GM18517 (cell line): ENCODE results near the gene RCAN1.

Experiments
- ATAC-seq: cut with Tn5 transposase; IDR thresholded peaks from one replicate; pipeline ENCODE4 v1.9.1; 2021; ENCODE audit warnings: mild to moderate bottlenecking, moderate library complexity; ENCODE audit not compliant: unreplicated experiment

RCAN1 gene

DNA sequence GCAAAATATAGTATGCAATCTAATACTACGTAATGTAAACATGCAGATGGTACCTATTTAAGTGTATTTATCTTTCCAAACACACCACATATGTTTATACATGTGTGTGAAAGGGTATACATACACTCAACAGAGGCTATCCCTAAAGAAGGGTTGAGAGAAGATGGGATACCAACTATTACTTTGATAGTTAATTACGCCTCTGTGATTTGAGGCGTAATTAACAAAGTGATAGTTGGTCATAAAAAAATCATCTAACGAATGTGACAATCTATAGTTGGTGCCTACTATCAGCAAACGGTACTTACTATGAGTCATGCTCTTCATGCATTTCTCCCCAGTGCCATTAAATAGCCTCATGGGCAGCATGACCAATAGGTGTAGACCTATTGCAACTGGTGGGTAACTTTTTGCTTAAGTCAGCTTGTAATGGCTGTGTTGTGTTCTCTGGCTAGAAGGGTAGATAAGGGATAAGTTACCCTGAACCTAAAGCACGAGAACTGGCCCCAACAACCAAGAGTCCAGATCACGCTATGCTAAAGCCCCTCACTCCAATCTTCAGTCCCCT is 15.3 kb downstream of the RCAN1 start:
- ATAC-seq, result no peak

DNA sequence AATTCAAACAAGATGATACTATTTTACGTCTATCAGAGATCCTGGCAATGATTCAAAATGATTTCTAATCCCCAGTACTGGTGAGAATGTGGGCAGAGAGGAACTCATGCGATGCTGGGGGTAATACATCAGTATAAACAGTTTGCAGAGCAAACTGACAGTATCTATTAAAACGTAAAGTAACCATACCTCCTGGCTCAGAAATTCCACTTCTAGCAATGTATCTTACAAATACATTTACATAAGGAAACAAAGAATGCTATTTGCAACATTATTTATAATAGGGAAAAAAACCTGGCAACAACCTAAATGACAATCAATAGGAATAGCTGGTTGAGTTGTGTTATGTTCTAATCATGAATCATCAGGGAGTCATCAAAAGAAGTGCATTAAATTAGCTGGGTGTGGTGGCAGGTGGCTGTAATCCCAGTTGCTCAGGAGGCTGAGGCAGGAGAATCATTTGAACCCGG is 15.9 kb downstream of the RCAN1 start:
- no peak for ATAC-seq

DNA sequence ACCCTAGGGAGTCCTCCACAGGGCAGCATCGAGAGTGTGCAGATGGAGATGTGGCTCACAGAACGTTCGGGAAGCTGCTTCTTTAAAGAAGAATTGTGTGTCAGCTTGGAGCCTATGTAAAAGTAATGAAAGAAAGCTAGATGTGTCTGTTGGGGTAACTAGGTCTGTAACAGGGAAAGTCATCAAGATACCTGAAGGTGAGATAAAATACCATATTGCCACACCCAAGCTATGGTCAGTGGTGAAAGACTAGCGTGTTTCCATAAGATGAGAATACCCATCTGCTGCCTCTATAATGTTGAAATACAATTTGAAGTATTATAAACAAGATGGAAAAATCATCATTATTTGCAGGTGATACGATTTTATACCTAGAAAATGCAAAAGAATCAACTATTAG is 17.5 kb downstream of the RCAN1 start:
- no peak for ATAC-seq

DNA sequence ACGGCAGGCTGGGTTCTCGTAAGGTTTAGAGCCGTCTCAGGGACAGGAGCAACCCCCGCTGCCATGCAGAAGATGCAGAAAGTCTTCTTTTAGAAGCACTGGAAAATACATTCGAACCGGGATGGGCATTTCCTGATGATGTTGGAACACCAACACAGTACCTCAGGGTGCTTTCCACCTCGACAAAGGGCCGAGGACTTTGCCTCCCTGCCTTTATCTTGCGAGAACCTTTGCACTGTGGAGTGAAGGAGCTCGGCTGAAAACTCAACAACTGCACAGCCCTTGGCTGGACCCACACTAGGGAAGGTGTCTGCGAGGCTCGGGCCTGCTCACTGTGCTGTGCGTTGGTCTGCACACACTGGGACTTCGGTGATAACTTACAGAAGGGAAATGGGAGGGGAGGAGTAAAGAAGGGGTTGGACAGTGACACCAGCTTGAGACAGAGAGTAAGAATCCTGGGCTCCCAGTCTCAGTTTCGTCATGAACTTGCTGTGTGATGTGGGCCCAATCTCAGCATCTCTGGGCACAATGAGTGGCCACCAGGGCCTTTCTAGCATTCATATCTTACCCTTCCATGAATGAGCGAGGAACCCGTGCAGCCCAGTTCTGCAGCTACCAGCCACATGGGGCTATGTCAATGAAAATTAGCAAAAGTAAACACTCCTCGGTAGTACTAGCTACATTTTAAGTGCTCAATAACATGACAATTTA is 18.2 kb downstream of the RCAN1 start:
- ATAC-seq, result no peak

DNA sequence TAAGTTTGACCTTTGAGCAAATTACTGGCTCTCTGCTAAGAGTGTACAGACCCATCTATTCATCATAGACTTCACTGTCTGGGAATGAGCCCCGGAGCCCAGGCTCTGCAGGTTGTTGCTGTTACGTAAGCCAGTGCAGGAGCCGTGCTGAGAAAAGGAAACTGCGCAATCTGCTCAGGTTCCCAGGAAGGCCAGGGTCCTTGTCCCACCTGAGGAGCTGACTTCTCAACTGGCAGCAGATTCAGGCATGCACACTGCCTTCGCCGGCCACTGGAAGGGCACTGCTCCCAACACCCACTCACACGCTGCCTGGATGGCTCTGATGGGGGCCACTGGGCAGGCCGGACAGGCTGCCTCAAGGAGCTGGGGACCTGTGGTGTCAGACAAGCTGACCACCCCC is 19.5 kb downstream of the RCAN1 start:
- no peak for ATAC-seq

DNA sequence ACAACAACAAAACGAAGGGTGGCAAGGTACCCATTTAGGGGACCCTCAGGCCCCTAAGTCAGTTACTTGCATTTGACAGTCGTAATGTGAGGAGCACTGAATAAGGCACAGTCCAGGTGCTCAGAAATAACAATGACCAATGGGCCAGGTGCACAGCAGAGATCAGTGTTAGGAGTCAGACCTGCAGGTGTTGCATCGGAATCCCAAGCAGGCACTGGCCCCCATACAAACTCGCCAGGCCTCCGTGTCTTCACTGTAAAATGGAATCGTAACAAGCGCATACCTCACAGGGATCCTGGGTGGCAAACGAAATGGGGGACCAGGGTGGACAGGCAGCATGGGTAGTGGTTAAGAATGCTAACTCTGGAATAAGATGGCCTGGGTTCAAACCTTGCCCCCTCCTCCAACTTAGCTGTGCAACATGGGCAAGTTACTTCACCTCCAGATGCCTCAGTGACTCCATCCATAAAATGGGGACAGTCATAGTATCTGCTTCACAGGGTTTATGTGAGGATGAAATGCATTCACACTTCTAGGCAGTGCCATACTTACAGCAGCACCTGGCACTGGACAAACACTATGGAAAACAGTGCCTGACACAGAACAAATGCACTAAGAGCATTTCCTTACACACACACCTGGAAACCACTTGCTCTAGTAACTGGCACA is 20.2 kb downstream of the RCAN1 start:
- no peak for ATAC-seq

DNA sequence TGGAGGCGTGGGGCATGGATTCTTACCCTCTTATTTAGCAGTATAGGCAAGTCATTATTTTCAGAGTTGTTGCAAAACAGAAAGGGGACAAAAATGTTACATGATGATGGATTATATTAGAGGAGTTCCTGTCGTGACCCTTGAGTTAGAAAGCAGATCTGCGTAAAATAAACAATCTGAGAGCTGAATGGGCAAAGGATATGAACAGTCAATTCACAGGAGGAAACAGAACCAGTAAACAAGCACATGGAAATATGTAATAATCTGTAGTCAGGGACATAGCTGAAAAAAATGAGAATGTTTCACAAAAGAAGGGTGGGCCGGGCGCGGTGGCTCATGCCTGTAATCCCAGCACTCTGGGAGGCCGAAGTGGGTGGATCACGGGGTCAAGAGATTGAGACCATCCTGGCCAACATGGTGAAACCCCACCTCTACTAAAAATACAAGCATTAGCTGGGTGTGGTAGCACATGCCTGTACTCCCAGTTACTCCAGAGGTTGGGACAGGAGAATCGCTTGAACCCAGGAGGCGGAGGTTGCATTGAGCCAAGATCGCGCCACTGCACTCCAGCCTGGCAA is 20.9 kb downstream of the RCAN1 start:
- no peak for ATAC-seq

DNA sequence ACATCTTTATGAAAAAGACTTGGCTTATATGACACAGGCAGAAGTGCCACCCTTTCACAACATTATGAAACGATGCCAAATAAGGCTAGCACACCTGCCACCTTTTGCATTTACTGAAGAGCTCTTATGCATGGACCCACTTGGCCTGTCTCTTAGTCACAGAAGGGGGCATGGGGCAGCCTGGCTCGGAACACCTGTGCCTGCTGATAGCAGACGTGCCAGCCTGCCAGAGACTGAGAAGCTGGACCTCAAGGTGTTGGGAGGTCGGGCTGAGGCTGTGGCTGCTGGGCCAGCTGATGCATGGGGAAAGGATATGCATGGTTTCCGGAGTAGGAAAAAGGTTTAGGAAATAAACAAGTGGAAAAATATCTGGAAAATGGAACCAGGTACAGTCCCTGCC is 21.5 kb downstream of the RCAN1 start:
- ATAC-seq, result no peak

DNA sequence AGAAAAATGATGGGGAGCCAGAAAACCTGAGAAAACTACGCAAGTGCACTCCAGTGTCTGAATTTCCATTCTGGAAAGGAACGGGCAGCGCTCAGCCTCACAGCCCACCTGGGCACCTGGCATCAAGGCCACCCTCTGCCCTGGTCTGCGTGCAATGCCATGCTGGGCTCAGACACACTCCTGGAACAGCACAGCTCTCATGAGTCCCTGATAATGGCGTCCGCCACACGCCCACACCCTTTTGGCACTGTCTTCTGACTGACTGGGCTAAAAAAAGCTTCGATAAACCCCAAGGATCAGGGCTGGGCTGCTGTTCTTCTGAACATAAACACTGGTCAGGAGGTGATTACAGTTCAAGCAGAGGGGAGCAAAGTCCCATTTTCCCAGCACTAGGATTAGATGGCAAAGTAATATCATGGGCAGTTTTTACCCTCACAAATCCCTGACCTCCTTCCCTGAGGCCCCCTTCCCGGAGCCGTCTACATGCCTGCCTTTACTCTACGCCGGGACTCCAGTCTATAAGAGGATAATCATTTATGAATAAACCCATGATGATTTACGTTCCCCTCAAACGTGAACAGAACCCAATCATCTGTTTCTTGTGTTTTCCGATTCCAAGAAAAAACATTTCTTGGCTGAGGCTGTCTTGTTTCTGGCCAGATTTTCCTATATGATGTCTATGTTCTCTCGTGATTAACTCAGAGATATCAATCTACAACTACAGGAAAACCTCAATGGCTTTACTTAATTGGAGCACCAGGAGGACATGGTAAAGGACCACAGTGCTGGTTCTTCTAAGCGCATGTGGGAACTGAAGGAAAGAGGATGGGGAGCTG is 22.6 kb downstream of the RCAN1 start:
- ATAC-seq, result no peak

DNA sequence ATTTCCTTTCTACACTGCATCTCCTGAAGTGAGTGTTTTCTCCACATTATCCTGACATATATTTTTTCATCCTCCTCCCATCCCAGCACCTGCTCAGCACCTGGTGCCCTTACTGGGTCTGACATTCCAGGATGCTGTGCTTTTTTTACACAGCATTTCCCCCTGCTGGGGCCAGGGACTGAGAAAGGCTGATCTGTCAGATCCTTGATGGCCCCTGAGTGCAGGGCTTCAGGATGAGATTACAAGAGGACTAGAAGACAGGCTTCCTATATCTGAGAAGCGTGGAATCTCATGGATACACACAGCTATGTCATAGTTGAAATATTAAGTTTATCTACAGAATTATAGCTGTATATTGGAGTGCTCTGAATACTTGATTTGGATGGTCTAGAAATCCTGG is 24.4 kb downstream of the RCAN1 start:
- ATAC-seq, result no peak

DNA sequence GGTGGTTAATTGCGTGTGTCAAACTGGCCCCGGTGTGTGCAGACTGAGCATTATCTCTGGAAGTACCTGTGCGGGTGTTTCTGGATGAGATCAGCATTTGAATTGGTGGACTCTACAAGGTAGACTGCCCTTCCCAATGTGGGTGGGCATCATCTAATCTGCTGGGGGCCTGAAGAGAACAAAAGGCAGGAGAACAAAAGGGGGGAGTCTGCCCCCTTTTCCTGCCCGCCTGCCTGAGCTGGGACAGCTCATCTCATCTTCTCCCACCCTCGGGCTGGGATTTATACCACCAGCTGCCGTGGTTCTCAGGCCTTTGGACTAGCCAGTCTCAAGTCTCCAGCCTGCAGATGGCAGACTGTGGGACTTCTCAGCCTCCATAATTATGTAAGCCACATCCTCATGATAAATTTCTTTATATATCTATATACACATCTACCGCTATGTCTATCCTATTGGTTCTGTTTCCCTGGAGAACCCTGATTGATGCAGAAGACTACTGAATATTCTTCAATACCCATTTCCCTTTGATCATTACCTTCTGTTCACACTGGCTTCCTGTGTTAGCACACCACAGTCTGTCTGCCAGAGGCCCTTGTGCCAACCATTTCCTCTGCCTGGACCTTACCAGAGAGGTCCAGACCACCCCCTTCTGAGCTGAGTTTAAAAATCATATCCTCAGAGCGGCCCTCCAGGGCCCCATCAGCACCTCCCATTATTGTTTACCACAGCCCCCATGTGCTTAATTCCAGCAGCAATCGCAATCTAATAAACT is 25.2 kb downstream of the RCAN1 start:
- no peak for ATAC-seq

DNA sequence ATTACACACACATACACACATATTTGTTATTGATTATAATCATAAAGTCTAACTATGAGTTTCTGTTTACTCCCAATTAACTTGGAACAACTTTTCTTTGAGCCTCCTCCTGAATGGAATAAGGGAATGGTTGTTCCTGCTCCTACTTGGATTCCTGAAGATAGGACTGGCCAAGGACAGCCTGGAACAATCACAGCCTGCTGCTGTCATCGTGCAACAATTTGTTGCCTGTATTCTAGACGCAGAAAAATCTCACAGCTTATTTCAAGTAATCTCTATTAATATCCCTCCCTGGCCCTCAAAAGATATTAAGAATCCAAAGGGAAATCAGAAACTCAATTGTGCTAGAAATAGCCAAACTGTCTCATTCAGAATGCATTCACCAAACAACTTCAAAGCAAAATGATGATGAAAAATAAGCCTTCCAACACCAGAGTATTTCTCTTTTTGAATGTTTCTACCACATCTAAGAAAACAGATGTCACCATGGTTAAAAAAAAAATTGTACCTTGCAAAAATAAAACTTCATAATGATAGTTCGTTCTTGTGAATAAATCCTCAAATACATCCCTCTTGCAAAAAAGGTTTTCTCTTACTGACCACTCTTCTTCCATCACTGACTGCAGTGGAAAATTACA is 30.9 kb downstream of the RCAN1 start:
- no peak for ATAC-seq

DNA sequence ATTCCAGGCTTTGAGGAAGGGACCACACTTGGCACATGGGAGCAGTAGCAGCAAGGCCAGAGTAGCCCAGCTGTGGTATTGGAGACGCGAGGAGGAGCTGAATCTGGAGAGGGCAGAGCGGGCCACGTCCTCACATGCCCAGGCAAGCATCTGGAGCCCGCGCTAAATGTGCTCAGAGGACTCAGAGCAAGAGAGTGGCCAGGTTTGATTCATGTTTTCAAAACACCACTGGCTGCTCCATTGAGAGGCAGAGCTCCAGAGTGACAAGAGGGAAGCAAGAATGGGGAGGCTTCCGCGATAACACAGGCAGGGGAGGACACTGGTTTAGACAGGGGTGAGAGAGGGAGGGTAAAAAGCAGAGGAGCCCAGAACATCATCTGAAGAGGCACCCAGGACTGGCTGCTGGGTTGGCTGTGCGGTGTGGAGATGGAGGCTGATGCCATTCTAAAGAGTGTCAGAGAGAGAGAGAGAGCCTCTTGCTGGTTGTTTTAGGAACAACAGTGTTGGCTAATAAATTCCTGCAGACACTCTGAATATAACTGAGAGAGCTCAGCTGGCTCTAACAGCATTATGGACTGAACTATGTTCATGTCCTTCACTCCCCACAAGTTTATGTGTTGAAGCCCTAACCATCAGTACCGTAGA is 32.3 kb downstream of the RCAN1 start:
- ATAC-seq, result no peak

DNA sequence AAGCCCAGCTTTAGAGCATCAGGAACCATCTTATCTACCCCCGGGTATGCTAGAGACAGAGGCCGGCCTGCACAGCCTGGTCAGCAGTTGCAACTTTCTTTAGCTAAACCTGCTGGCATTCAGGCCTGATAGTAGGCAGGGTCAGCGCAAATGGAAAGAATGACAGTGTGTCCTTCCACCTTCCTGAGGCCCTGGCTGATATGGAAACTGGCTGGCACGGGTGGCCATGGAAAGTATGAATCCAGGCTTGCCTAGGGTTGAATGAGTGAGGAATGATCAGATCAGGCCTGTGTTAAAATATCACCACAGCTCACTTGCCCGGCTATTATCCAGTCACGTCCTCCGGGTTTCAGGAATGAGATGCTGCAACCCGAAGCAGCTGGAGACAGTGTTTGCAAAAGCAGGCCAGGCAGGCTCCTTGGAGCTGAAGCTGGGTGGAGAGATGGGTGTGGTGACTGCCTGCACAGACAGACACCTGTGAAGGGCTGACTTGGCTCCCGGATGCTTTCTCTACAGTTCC is 34.7 kb downstream of the RCAN1 start:
- ATAC-seq, result no peak

DNA sequence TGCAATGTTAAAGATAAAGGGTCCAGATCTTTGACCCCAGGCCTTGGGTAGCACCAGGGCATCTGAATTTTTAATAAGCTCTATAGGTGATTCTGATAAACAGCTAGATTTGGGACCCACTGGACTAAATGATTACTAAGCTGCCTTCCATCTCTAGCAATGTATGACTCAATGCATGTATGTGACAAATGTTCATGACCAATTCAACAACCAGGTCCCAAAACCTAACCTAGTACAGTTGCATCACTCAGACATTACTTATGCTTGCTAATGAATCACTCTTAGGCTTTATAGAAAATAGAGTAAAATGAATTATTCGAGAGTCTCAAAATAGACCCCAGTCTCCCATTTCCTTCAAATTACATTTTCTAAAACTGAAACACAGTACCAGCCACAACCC is 35.5 kb downstream of the RCAN1 start:
- ATAC-seq, result no peak

DNA sequence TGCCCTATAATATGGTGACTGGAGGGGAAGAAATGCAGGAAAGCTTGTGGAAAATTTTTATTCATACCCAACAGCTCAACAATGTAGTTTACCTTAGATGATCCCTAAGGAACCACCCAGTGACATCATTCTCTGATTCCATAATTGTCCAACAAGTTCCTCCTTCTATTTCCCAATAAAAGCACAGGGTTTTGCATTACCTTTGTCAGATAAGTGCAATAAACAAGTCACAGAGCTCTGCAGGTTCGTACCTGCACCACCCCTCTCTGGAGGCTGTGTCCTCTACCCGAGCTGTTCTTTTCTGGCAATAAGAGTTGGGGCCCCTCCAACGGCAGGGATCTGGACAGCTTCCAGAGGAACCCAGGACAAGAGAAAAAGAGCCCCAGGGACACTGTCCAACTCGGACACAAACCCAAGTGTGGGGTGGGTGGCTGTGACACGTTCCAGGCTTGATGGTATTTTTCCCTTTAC is 38.8 kb downstream of the RCAN1 start:
- no peak for ATAC-seq

DNA sequence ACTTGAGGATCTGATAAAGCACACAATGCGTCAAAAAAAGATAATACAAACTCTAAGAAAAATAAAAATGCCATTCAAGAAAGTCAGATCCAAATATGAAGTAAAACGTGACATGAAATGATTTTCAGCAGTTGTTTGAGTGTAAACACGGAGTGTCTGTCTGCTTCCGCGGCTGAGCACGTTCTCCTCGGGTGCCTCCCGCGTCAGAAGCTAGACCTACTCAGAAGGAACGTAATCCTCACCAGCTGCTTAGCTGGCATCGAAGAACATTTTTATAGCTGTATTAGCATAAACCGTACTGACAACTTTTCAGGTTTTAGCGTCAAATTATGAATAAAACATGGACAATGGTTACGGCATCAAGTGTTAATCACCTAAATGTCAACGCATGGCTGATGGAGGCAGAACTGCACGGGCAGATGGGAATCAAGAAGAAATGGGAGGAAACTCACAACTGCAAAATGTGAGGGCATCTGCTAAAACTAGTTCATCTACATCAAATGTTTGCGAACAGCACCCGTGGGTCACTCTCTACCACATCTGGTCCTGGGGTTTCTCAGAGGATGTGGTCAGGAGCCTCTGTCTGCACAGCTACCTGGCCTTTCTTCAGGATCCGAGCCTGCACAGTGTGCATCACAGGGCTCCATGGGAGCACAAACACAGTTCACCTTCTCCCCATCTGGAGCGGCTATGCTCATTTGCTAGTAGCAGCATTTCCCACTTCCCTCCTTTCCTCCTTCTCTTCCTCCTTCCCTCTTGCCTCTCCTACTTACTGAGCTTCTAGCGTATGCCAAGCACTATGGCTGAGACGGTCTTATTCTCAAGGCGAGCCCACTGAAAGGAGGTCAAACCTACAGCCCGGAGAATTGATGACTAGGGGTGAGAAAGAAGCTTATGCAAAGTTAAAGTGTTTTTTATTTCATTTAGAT is 40.0 kb downstream of the RCAN1 start:
- ATAC-seq, result no peak

DNA sequence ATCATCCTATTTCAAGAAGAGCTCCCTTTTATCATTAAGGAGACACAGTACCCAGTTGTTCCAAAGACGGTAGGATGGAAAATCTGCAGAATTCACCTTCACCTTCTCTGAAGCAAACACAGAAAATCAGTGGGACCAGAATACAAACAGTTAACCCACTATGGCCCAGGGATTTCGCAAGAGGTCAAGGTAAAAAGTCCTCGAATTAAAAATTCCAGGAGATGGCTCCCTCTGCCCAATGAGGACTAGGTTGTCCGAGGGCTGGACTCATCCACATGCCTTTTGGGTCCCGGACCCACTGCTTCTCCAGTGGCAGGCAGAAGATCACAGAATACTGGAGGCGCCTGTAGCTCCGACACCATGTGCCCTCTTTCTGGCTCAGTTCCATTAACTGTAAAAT is 42.9 kb downstream of the RCAN1 start:
- ATAC-seq, result no peak
